K562 (cell line): ENCODE results near the gene TRIM40. TPM values are rescaled to one million over a fixed set of nuclear protein-coding genes. Genes with fewer than 3 reads are reported as not detected.

ENCODE experiments used
- ATAC-seq: fragments of 200-7000 bp; cut with Tn5 transposase; 3 replicates; pipeline ENCODE4 v1.9.1; 2020; ENCODE audit warnings: moderate library complexity
- BruUV-seq: library from RNA; stranded (reverse); fragments of 400-500 nt; replicated peaks from 2 replicates; lab custom pipeline; 2021; lab: Mats Ljungman, UMichigan
- CTCF ChIA-PET: fragments of 300-600 bp; formaldehyde crosslinking; extraction: SDS; loops from one replicate; lab custom pipeline; 2021; ENCODE audit warnings: low intra/inter-chr PET ratio; lab: Yijun Ruan, JAX
- POLR2A ChIA-PET: fragments of 300-600, 350-650 bp; sonication (Branson Sonifier 250); formaldehyde crosslinking; extraction: SDS; loops from one replicate; lab custom pipeline; 2021; ENCODE audit warnings: antibody characterized with exemption, inconsistent platforms; lab: Yijun Ruan, JAX
- DNase-seq, 4 experiments: peaks; one replicate each; pipeline versions ENCODE4 v3.0.0 to v3.0.0-alpha.2; 2011 to 2018; ENCODE audit warnings: low spot score in 3 of 4, mixed read lengths in 3 of 4; ENCODE audit errors: extremely low read depth in 1 of 4
- FAIRE-seq: peaks from 2 replicates; lab custom pipeline; 2011; peaks lifted over from hg19 to GRCh38; lab: Jason Lieb, UNC
- H2AFZ ChIP-seq: 2 replicates; pipeline ENCODE4 v1.6.0; 2011; ENCODE audit warnings: low read depth, low read length, control low read depth, inconsistent platforms
- H3K27ac ChIP-seq: fragments of 200-600 bp; 3 replicates; pipeline ENCODE4 v1.8.0; 2011; ENCODE audit warnings: low read depth, mild to moderate bottlenecking, control low read depth, inconsistent platforms, low read length, moderate library complexity, mixed read lengths; ENCODE audit errors: extremely low read depth
- H3K27me3 ChIP-seq, 2 experiments: fragments of 300-600 bp in 1 of 2; 2 replicates in 1 of 2; 3 replicates in 1 of 2; pipeline versions ENCODE4 v1.6.0 to v1.8.0; 2011; ENCODE audit warnings: inconsistent platforms in 2 of 2, low read length in 2 of 2, mild to moderate bottlenecking in 1 of 2, mixed read lengths in 1 of 2, moderate library complexity in 1 of 2; ENCODE audit not compliant: control insufficient read depth in 2 of 2, insufficient read depth in 2 of 2
- H3K36me3 ChIP-seq: fragments of 300-600 bp; 3 replicates; pipeline ENCODE4 v1.8.0; 2011; ENCODE audit warnings: mild to moderate bottlenecking, low read length, inconsistent platforms; ENCODE audit not compliant: control insufficient read depth, insufficient read depth
- H3K4me1 ChIP-seq, 2 experiments: fragments of 200-600 bp in 1 of 2; replicated peaks in 1 of 2; 2 replicates in 1 of 2; 3 replicates in 1 of 2; pipeline versions ENCODE4 v1.5.1 to v1.8.0; 2011; ENCODE audit warnings: inconsistent platforms in 2 of 2, low read length in 2 of 2, mild to moderate bottlenecking in 1 of 2, mixed read lengths in 1 of 2, moderate library complexity in 1 of 2; ENCODE audit not compliant: control insufficient read depth in 2 of 2, insufficient read depth in 2 of 2
- H3K4me2 ChIP-seq: 2 replicates; pipeline ENCODE4 v1.6.1; 2011; ENCODE audit warnings: low read length, control low read depth, inconsistent platforms, mixed read lengths; ENCODE audit not compliant: insufficient read depth
- H3K4me3 ChIP-seq: fragments of 200-600 bp; sonication (generic), shearing (Covaris generic); 2 replicates; pipeline ENCODE4 v1.5.1; 2016; ENCODE audit warnings: control low read depth, inconsistent platforms
- H3K79me2 ChIP-seq: fragments of 200-600 bp; 3 replicates; pipeline ENCODE4 v1.8.0; 2011; ENCODE audit warnings: low read length, inconsistent platforms; ENCODE audit not compliant: control insufficient read depth, insufficient read depth
- H3K9ac ChIP-seq, 2 experiments: 2 replicates each; pipeline versions ENCODE4 v1.6.0 to v1.6.1; 2011; ENCODE audit warnings: low read depth in 2 of 2, low read length in 2 of 2, control low read depth in 1 of 2, inconsistent platforms in 1 of 2, mild to moderate bottlenecking in 1 of 2, mixed read lengths in 1 of 2; ENCODE audit not compliant: insufficient read depth in 1 of 2
- H3K9me1 ChIP-seq: one replicate; pipeline ENCODE4 v1.6.0; 2011; ENCODE audit warnings: inconsistent platforms, mild to moderate bottlenecking, low read length, moderate library complexity; ENCODE audit not compliant: control insufficient read depth, insufficient read depth
- H3K9me3 ChIP-seq: replicated peaks from 2 replicates; pipeline ENCODE4 v1.5.1; 2011; ENCODE audit warnings: low read depth, low read length, inconsistent platforms; ENCODE audit not compliant: control insufficient read depth, insufficient read depth
- H4K20me1 ChIP-seq: replicated peaks from 2 replicates; pipeline ENCODE4 v1.6.1; 2011; ENCODE audit warnings: low read length, inconsistent platforms, mixed read lengths; ENCODE audit not compliant: control insufficient read depth, insufficient read depth
- ATF7 ChIP-seq: fragments of 450-650 bp; IDR thresholded peaks from 2 replicates; pipeline ENCODE4 v1.7.1; 2014; ENCODE audit warnings: mild to moderate bottlenecking, moderate library complexity
- CTBP1 ChIP-seq: fragments of 450-650 bp; IDR thresholded peaks from 2 replicates; pipeline ENCODE4 v1.6.1; 2016; ENCODE audit warnings: borderline replicate concordance
- ETV5 ChIP-seq: sonication (generic); formaldehyde crosslinking; IDR thresholded peaks from 2 replicates; pipeline ENCODE4 v1.4.0; 2020; ENCODE audit warnings: low read depth, mild to moderate bottlenecking, missing genetic modification reagents
- FOXA3 ChIP-seq, 2 experiments: fragments of 450-650 bp in 1 of 2; sonication (generic) in 1 of 2; formaldehyde crosslinking; IDR thresholded peaks in 1 of 2; conservative IDR thresholded peaks in 1 of 2; 2 replicates each; pipeline versions ENCODE4 v1.4.0 to v1.8.0; 2020 to 2022; ENCODE audit warnings: mild to moderate bottlenecking in 2 of 2, missing genetic modification reagents in 1 of 2
- HDAC6 ChIP-seq: IDR thresholded peaks from 2 replicates; pipeline ENCODE4 v1.6.1; 2012; ENCODE audit warnings: low read depth, mild to moderate bottlenecking, control low read depth, inconsistent platforms, low read length, moderate library complexity
- HMGXB4 ChIP-seq: sonication (generic); formaldehyde crosslinking; IDR thresholded peaks from 2 replicates; pipeline ENCODE4 v1.8.1; 2023; ENCODE audit warnings: mild to moderate bottlenecking, missing genetic modification reagents
- L3MBTL2 ChIP-seq: fragments of 450-650 bp; IDR thresholded peaks from 2 replicates; pipeline ENCODE4 v1.6.1; 2016; ENCODE audit warnings: mild to moderate bottlenecking, moderate library complexity
- MAZ ChIP-seq, 2 experiments: fragments of 450-650 bp in 1 of 2; sonication (generic) in 1 of 2; formaldehyde crosslinking; IDR thresholded peaks in 1 of 2; conservative IDR thresholded peaks in 1 of 2; 2 replicates each; pipeline versions ENCODE4 v1.4.0 to v1.5.0; 2020; ENCODE audit warnings: mild to moderate bottlenecking in 1 of 2, missing genetic modification reagents in 1 of 2
- NFATC3 ChIP-seq: fragments of 450-650 bp; IDR thresholded peaks from 2 replicates; pipeline ENCODE4 v1.6.1; 2017; ENCODE audit warnings: mild to moderate bottlenecking
- RAD21 ChIP-seq, 2 experiments: fragments of 250-450 bp in 1 of 2; fragments of 450-650 bp in 1 of 2; sonication (Bioruptor Pico) in 1 of 2; formaldehyde crosslinking in 1 of 2; IDR thresholded peaks in 1 of 2; conservative IDR thresholded peaks in 1 of 2; 2 replicates each; pipeline versions ENCODE4 v1.4.0 to v1.8.0; 2020 to 2022; ENCODE audit warnings: mild to moderate bottlenecking in 2 of 2, moderate library complexity in 1 of 2
- RB1 ChIP-seq: fragments of 450-650 bp; IDR thresholded peaks from 2 replicates; pipeline ENCODE4 v1.6.1; 2017; ENCODE audit warnings: low read depth, mild to moderate bottlenecking
- STAT5A ChIP-seq: IDR thresholded peaks from 2 replicates; pipeline ENCODE4 v1.6.1; 2012; ENCODE audit warnings: low read length, inconsistent platforms, borderline replicate concordance
- TEAD1 ChIP-seq, 2 experiments: fragments of 450-650 bp in 1 of 2; sonication (generic) in 1 of 2; formaldehyde crosslinking; IDR thresholded peaks; 2 replicates each; pipeline versions ENCODE4 v1.4.0 to v1.8.0; 2020 to 2022; ENCODE audit warnings: mild to moderate bottlenecking in 2 of 2, missing genetic modification reagents in 1 of 2
- YBX1 ChIP-seq: fragments of 450-650 bp; IDR thresholded peaks from 2 replicates; pipeline ENCODE4 v1.7.1; 2016; ENCODE audit warnings: mild to moderate bottlenecking
- ZFX ChIP-seq: sonication (generic); formaldehyde crosslinking; IDR thresholded peaks from 2 replicates; pipeline ENCODE4 v1.8.0; 2022; ENCODE audit warnings: mild to moderate bottlenecking, missing genetic modification reagents, moderate library complexity
- ZNF395 ChIP-seq: fragments of 200-800 bp; sonication (Bioruptor generic); IDR thresholded peaks from 2 replicates; pipeline ENCODE4 v1.6.1; 2017; ENCODE audit warnings: missing genetic modification characterization, missing compliant biosample characterization
- ZSCAN32 ChIP-seq: fragments of 450-650 bp; formaldehyde crosslinking; IDR thresholded peaks from 2 replicates; pipeline ENCODE4 v1.4.0; 2020; ENCODE audit warnings: mild to moderate bottlenecking, moderate library complexity
- WGBS: fragments of 100-300 bp; shearing (Covaris generic); methylation state at CpG from one replicate; pipeline ENCODE4 v1.1.6; 2016; ENCODE audit warnings: low coverage, mixed read lengths; ENCODE audit not compliant: insufficient coverage; ENCODE audit errors: missing lambda C conversion rate; 5-methylcytosine and 5-hydroxymethylcytosine counted together
- in situ Hi-C: fragments of 300-500 bp; cut with MboI; formaldehyde crosslinking; loops from 4 replicates; pipeline ENCODE4 v1.15.0; 2018; ENCODE audit warnings: inconsistent platforms, mixed read lengths
- intact Hi-C: fragments of 100-400 bp; cut with micrococcal nuclease; formaldehyde crosslinking; loops from 2 replicates; pipeline ENCODE4 v1.14.2; 2022
- polyA plus RNA-seq, 8 experiments: library from polyadenylated mRNA; depleted of rRNA in 4 of 8; stranded (reverse) in 5 of 8; unstranded in 3 of 8; fragments of >200 nt; fragmentation: Nextera tagmentation in 2 of 8; fragmentation: Illumina TruSeq in 1 of 8; extraction: Ambion mirVana in 2 of 8; extraction: Trizol in 1 of 8; gene quantifications; 2 replicates each; pipeline versions ENCODE4 v1.2.1 to v1.2.3, GENCODE V29; 2011 to 2014; ENCODE audit warnings: inconsistent platforms in 1 of 8, missing spikeins in 1 of 8
- total RNA-seq, 7 experiments: library from RNA; depleted of rRNA in 6 of 7; stranded (reverse); fragments of >200 nt in 6 of 7; fragmentation: Illumina TruSeq in 2 of 7; extraction: Trizol in 2 of 7; gene quantifications; 2 replicates each; pipeline versions ENCODE4 v1.2.1 to v1.2.3, GENCODE V29; 2011 to 2021; ENCODE audit warnings: low replicate concordance in 1 of 7

Gene TRIM40
- total and polyA plus RNA-seq, 9 of the 15 experiments (the other 6 are each of a cell fraction or from before 2014, with no cell fraction given), result 0.04 to 0.08 TPM; not detected in 7

DNA sequence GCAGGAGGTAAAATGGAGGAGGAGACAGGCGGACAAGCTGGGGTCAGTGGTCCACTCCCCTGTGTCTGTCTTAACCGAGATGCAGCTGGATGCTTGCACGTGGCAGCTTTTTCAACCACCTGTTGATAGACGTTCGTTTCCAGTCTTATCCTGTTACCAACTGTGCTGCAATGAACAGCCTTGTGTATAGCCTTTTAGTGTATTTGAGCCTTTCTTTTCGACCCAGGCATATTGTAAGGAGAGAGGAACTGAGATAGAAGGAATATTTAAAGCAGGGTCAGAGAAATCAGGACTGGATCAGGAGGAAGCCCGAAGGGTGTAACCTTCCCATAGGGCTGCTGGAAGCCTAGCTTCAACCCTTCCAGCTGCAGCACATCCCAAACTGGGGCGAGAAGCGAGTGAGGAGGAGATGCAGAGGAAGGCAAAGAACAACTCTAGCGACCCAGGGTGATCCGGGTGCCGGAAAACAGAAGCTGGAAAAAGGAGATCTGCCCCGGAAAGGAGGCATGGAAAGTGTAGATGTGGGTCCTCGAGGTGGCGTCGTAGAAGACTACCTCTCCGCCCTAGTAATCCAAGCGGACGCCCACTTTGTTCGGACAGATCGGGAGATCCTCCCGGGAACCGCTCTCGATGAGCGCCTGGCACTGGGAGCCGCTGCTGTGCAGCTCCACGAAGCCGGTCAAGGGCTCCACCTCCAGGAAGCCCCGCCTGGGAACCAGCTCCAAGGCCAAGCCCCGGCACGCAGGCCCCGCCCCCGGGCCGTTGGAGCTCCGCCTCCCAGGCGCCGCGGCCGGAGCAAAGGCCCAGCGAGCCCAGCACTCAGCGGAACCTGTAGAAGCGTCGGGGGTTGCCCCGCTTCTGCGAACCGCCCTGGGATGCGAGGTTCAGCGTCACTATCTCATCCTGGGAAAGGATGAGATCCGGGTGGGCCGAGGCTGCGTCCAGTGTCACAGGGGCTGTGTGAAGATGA is 34.2 kb upstream of the TRIM40 start:
- H4K20me1 ChIP-seq, result no peaks in the 10 kb centered on the region
- no peaks in the 10 kb centered on the region for H3K9me3 ChIP-seq
- no TSS peak for BruUV-seq
- no peaks in the 10 kb centered on the region for H3K79me2 ChIP-seq
- 3% methylated on average over 43 of the region's 51 CpGs for WGBS
- H3K9me1 ChIP-seq, result no peaks in the 10 kb centered on the region
- H3K4me2 ChIP-seq, result peak overlapping the region; percentile 86
- CTCF ChIA-PET, result interaction anchor here (1.7 to 4.2 kb wide), 3 partner anchors 29 to 295 kb away, joined by 6 to 66 read pairs (median 6); no protein-coding TSS in a partner anchor
- peak overlapping the region; percentile 40 to 84 for H3K9ac ChIP-seq
- in situ Hi-C loops (no loop called here), intact Hi-C loops (loop anchor here (2.0 to 10.0 kb wide), 3 partner anchors 35 to 296 kb away; partner anchors contain the start of gene PPP1R11)
- no peak overlapping the region for H3K27ac ChIP-seq
- H3K4me1 ChIP-seq, result peaks cover 35 to 45% of the 10 kb centered on the region in 2 experiments
- H2AFZ ChIP-seq, result peak overlapping the region; percentile 98
- DNase-seq (peak; percentile 92 to 95 (median 94)), FAIRE-seq (peak; percentile 70), ATAC-seq (peak; percentile 97)
- POLR2A ChIA-PET, result interaction anchor here (0.7 to 1.0 kb wide), 4 partner anchors 10 to 30 kb away, joined by 3 to 5 read pairs (median 3); no protein-coding TSS in a partner anchor
- H3K4me3 ChIP-seq, result peak overlapping the region; percentile 35
- peaks cover 11 to 25% of the 10 kb centered on the region in 2 experiments; a peak in 4 of 5 replicates for H3K27me3 ChIP-seq
- H3K36me3 ChIP-seq, result no peaks in the 10 kb centered on the region
- TF ChIP-seq RAD21 (CRISPR knock-in tag; conservative IDR thresholded peaks at IDR 0.05 in 1 of 2, IDR thresholded peaks at IDR 0.05 in 1 of 2) (peak in 1 of 2 experiments; percentile 47; a peak in 2 of 4 replicates), CTBP1 (0 out of 2 replicates have a peak, but pooled peaks have one; percentile 17), ZFX (CRISPR knock-in tag) (peak; percentile 78), ZSCAN32 (no peak), STAT5A (no peak), HDAC6 (no peak), ATF7 (peak; percentile 39; the same call in 1 of the 2 replicates), ZNF395 (CRISPR knock-in tag) (0 out of 2 replicates have a peak, but pooled peaks have one; percentile 17), RB1 (peak; percentile 41; the same call in 1 of the 2 replicates), HMGXB4 (CRISPR knock-in tag) (0 out of 2 replicates have a peak, but pooled peaks have one; percentile 43), ETV5 (0 out of 2 replicates have a peak, but pooled peaks have one; percentile 40), TEAD1 (CRISPR knock-in tag; IDR thresholded peaks at IDR 0.05) (0 out of 4 replicates have a peak, but pooled peaks of 1 of the 2 experiments have one; percentile 26), FOXA3 (CRISPR knock-in tag; conservative IDR thresholded peaks at IDR 0.05 in 1 of 2, IDR thresholded peaks at IDR 0.05 in 1 of 2) (0 out of 4 replicates have a peak, but pooled peaks of 1 of the 2 experiments have one; percentile 36), YBX1 (no peak), MAZ (CRISPR knock-in tag; conservative IDR thresholded peaks at IDR 0.05 in 1 of 2, IDR thresholded peaks at IDR 0.05 in 1 of 2) (peak; percentile 42 to 77; a peak in 3 of 4 replicates), NFATC3 (no peak), L3MBTL2 (peak; percentile 78)
